ENCODE data around the gene GAS7. TPM values are rescaled to one million over a fixed set of nuclear protein-coding genes. Genes with fewer than 3 reads are reported as not detected.

The GAS7 gene
- total RNA-seq, 2 experiments from 2014 or later, result 1.6 to 2.1 TPM

DNA sequence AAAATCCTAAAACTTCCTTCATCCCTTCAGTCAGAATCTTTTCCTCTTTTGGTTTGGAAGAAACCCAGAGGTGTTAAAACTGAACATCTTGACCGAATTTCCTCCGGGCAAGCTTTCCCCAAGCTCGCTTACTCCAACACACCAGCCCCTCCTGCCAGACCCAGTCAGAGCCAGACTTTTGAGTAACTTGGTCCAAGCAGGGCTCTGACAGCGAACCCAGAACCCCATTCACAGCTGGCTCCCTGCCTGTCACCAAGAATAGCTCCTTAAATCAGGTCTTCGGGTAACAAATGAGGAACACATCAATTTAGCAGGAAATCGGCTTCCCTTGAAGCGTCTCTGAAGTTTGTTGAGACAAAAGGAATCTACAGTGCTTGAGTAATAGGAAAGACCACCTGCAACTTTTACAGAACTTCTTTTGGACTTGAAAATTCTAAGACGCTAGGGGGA, 27.3 kb downstream of the GAS7 start:
- H3K27ac Mint-ChIP-seq, result no peak overlapping the region
- intact Hi-C loops (cut with micrococcal nuclease), result no loop called here

DNA sequence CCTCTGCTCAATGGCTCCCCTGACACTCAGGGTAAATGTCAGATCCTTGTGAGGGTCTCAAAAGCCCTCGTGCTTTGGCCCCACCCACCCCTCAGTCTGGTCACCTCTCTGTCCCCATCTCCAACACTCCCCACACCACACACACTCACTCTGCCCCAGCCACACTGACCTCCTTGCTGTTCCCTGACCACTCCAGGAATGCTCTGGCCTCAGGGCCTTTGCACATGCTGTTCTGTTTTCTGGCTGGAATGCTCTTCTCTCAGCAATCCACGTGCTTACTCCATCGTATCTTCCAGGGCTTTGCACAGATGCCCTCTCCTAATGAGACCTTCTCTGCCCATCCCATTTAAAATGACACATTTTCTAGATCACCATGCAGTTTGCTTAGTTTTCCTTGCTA, 28.2 kb downstream of the GAS7 start:
- Mint-ChIP-seq H3K4me1 (ENCODE audit: low read depth) (peaks cover 16% of the 10 kb centered on the region), H3K36me3 (ENCODE audit: low read depth) (peaks cover 2% of the 10 kb centered on the region), H3K9me3 (peaks cover 2% of the 10 kb centered on the region), H3K4me3 (no peak overlapping the region), H3K27ac (no peak overlapping the region), H3K27me3 (peaks cover 24% of the 10 kb centered on the region)
- DNase-seq (no peak), ATAC-seq (no peak)
- TF ChIP-seq, protein P1, sequence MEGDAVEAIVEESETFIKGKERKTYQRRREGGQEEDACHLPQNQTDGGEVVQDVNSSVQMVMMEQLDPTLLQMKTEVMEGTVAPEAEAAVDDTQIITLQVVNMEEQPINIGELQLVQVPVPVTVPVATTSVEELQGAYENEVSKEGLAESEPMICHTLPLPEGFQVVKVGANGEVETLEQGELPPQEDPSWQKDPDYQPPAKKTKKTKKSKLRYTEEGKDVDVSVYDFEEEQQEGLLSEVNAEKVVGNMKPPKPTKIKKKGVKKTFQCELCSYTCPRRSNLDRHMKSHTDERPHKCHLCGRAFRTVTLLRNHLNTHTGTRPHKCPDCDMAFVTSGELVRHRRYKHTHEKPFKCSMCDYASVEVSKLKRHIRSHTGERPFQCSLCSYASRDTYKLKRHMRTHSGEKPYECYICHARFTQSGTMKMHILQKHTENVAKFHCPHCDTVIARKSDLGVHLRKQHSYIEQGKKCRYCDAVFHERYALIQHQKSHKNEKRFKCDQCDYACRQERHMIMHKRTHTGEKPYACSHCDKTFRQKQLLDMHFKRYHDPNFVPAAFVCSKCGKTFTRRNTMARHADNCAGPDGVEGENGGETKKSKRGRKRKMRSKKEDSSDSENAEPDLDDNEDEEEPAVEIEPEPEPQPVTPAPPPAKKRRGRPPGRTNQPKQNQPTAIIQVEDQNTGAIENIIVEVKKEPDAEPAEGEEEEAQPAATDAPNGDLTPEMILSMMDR (IDR thresholded peaks at IDR 0.05), result no peak
- POLR2A ChIA-PET, result no interaction called here
- CTCF ChIA-PET, result no interaction called here
- intact Hi-C loops (cut with micrococcal nuclease), result no loop called here

More for the DNA sequence above, 27.3 kb downstream of the GAS7 start:
- no peak overlapping the region for H3K4me3 Mint-ChIP-seq
- DNase-seq, result no peak
- CTCF ChIA-PET, result no interaction called here
- no peak for ATAC-seq
- POLR2A ChIA-PET, result no interaction called here
- peaks cover 2% of the 10 kb centered on the region for H3K36me3 Mint-ChIP-seq (ENCODE audit: low read depth)
- H3K4me1 Mint-ChIP-seq (ENCODE audit: low read depth), result peaks cover 16% of the 10 kb centered on the region
- H3K27me3 Mint-ChIP-seq, result peaks cover 24% of the 10 kb centered on the region
- TF ChIP-seq, protein P1 (IDR thresholded peaks at IDR 0.05), result no peak
- H3K9me3 Mint-ChIP-seq, result peaks cover 2% of the 10 kb centered on the region

DNA sequence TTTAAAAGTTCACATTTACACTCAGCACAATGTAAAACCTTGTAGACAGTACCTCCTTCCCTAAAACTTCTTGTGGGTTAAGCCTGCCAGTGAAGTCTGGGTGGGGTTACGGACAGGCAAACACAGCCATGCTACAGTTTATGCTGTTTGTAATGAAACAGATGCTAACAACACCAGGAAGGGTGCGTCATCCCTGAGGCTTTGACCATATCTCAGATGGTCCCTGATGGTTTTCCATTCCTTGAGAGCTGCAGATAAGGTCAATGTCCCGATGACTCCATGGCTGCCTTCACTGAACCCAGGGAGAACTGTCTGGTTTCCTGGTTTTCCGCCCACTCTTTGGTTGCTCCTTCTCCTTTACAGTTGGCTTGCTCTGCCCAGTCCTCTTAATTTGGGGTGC, 29.1 kb downstream of the GAS7 start:
- POLR2A ChIA-PET, result no interaction called here
- peaks cover 16% of the 10 kb centered on the region for H3K4me1 Mint-ChIP-seq (ENCODE audit: low read depth)
- H3K36me3 Mint-ChIP-seq (ENCODE audit: low read depth), result peaks cover 2% of the 10 kb centered on the region
- peaks cover 24% of the 10 kb centered on the region for H3K27me3 Mint-ChIP-seq
- TF ChIP-seq, protein P1 (IDR thresholded peaks at IDR 0.05), result no peak
- no peak overlapping the region for H3K4me3 Mint-ChIP-seq
- ATAC-seq, result no peak
- intact Hi-C loops (cut with micrococcal nuclease), result no loop called here
- peaks cover 2% of the 10 kb centered on the region for H3K9me3 Mint-ChIP-seq
- CTCF ChIA-PET, result no interaction called here
- DNase-seq, result no peak
- H3K27ac Mint-ChIP-seq, result no peak overlapping the region

DNA sequence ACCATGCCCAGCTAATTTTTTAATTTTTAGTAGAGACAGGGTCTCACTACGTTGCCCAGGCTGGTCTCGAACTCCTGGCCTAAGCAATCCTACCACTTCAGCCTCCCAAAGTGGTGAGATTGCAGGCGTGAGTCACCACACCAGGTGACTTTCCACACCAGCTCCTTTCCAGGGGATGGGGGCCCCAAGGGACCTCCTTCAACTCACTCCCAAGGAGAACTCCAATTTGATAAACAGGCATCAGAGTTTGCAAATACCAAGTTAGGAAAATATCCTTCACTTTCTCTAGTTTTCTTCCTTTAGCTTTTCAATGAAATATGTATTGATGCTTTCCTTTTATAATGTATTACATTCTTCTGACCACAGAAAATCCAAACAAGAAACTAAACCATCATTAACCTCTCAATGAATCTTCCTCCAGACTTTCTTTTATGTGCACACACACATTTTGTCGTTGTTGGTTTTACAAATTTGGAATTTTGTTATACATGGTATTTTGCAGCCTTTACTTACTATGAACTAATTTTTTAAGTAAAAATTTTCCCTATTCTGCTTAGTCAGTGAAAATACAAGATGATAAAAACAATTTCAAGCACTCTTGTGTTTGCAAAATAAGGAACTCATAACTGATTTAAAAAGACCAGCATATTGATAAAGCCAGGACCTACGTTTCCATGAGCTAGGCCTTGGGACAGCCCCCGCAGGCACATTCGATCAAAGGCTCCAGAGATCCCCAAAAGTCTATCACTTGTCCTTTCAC, 32.0 kb downstream of the GAS7 start:
- H3K9me3 Mint-ChIP-seq, result peaks cover 2% of the 10 kb centered on the region
- TF ChIP-seq, protein P1 (IDR thresholded peaks at IDR 0.05), result no peak
- CTCF ChIA-PET, result no interaction called here

DNA sequence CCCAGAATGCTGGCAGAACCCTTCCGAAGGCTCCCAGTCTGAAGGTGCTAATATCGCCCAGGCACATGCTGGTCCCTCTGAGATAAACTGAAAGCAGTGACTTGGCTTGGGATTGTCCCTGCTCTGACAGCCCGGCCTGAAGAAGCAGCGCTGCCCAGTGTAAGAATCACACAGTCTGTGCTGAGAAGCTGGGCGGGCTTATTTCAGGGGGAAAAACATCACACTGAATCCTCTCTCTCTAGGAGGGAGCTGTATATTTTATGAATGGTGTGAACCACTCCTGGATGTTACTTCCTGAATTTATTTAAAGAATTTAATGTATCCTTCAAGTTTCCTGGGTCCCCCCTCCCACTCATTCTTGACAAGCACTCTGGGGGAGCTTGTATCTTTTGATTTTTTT, 36.3 kb downstream of the GAS7 start:
- no peak overlapping the region for H3K27ac Mint-ChIP-seq
- ChIA-PET CTCF (interaction anchor here (1.1 kb wide), 1 partner anchor 70 kb away, joined by 3 read pairs; no protein-coding TSS in a partner anchor), POLR2A (no interaction called here)
- intact Hi-C loops (cut with micrococcal nuclease), result no loop called here
- H3K27me3 Mint-ChIP-seq, result no peaks in the 10 kb centered on the region
- peaks cover 11% of the 10 kb centered on the region for H3K4me1 Mint-ChIP-seq (ENCODE audit: low read depth)
- TF ChIP-seq, protein P1 (IDR thresholded peaks at IDR 0.05), result no peak
- ATAC-seq (no peak), DNase-seq (no peak)
- H3K4me3 Mint-ChIP-seq, result no peak overlapping the region
- no peaks in the 10 kb centered on the region for H3K36me3 Mint-ChIP-seq (ENCODE audit: low read depth)
- no peaks in the 10 kb centered on the region for H3K9me3 Mint-ChIP-seq

More for the DNA sequence above, 32.0 kb downstream of the GAS7 start:
- Mint-ChIP-seq H3K27me3 (peaks cover 8% of the 10 kb centered on the region), H3K27ac (no peak overlapping the region), H3K4me1 (ENCODE audit: low read depth) (peaks cover 9% of the 10 kb centered on the region), H3K4me3 (no peak overlapping the region), H3K36me3 (ENCODE audit: low read depth) (no peaks in the 10 kb centered on the region)
- no peak for ATAC-seq
- POLR2A ChIA-PET, result no interaction called here
- no peak for DNase-seq
- intact Hi-C loops (cut with micrococcal nuclease), result no loop called here
